K562 (cell line): ENCODE measurements around the gene ZNF598. TPM values are rescaled to one million over a fixed set of nuclear protein-coding genes. Genes with fewer than 3 reads are reported as not detected.

Source experiments
- ETV5 ChIP-seq: sonication (generic); formaldehyde crosslinking; IDR thresholded peaks from 2 replicates; pipeline ENCODE4 v1.4.0; 2020; ENCODE audit warnings: low read depth, mild to moderate bottlenecking, missing genetic modification reagents
- ETV6 ChIP-seq, 3 experiments: fragments of 150-350 bp in 1 of 3; sonication (generic) in 1 of 3; formaldehyde crosslinking in 1 of 3; IDR thresholded peaks; 2 replicates each; pipeline versions ENCODE4 v1.6.1 to v1.8.0; 2014 to 2022; ENCODE audit warnings: borderline replicate concordance in 2 of 3, low read depth in 2 of 3, antibody characterized with exemption in 1 of 3, low read length in 1 of 3, mild to moderate bottlenecking in 1 of 3, missing genetic modification reagents in 1 of 3
- KLF1 ChIP-seq: fragments of 450-650 bp; IDR thresholded peaks from 2 replicates; pipeline ENCODE4 v1.6.1; 2016; ENCODE audit warnings: missing genetic modification characterization, missing compliant biosample characterization
- MEIS2 ChIP-seq: fragments of 450-650 bp; IDR thresholded peaks from 2 replicates; pipeline ENCODE4 v1.6.1; 2014; ENCODE audit warnings: mild to moderate bottlenecking; ENCODE audit not compliant: partially characterized antibody
- PCBP1 ChIP-seq: fragments of 200-400 bp; formaldehyde crosslinking; IDR thresholded peaks from 2 replicates; pipeline ENCODE4 v1.6.1; 2018; ENCODE audit warnings: mild to moderate bottlenecking, low read depth, low read length; ENCODE audit not compliant: poor library complexity, severe bottlenecking
- REST ChIP-seq, 2 experiments: fragments of 450-650 bp; formaldehyde crosslinking in 1 of 2; IDR thresholded peaks; 2 replicates each; pipeline versions ENCODE4 v1.4.0 to v1.6.1; 2014 to 2020; ENCODE audit warnings: mild to moderate bottlenecking in 2 of 2, borderline replicate concordance in 1 of 2, low read depth in 1 of 2
- RFX7 ChIP-seq: fragments of 250-450 bp; sonication (Bioruptor Pico); IDR thresholded peaks from 2 replicates; pipeline ENCODE4 v1.5.1; 2021; ENCODE audit warnings: mild to moderate bottlenecking
- STAG1 ChIP-seq: sonication (generic); formaldehyde crosslinking; IDR thresholded peaks from 2 replicates; pipeline ENCODE4 v1.5.0; 2020; ENCODE audit warnings: missing genetic modification reagents, borderline replicate concordance
- TCF3 ChIP-seq: sonication (generic); formaldehyde crosslinking; IDR thresholded peaks from 2 replicates; pipeline ENCODE4 v1.4.0; 2020; ENCODE audit warnings: mild to moderate bottlenecking, missing genetic modification reagents
- ZBTB33 ChIP-seq: sonication (generic); formaldehyde crosslinking; IDR thresholded peaks from 2 replicates; pipeline ENCODE4 v1.8.1; 2023; ENCODE audit warnings: mild to moderate bottlenecking, missing genetic modification reagents
- ZNF224 ChIP-seq: sonication (generic); formaldehyde crosslinking; IDR thresholded peaks from 2 replicates; pipeline ENCODE4 v1.8.0; 2022; ENCODE audit warnings: mild to moderate bottlenecking, missing genetic modification reagents
- polyA plus RNA-seq, 8 experiments: library from polyadenylated mRNA; depleted of rRNA in 4 of 8; stranded (reverse) in 5 of 8; unstranded in 3 of 8; fragments of >200 nt; fragmentation: Nextera tagmentation in 2 of 8; fragmentation: Illumina TruSeq in 1 of 8; extraction: Ambion mirVana in 2 of 8; extraction: Trizol in 1 of 8; gene quantifications; 2 replicates each; pipeline versions ENCODE4 v1.2.1 to v1.2.3, GENCODE V29; 2011 to 2014; ENCODE audit warnings: inconsistent platforms in 1 of 8, missing spikeins in 1 of 8
- total RNA-seq, 7 experiments: library from RNA; depleted of rRNA in 6 of 7; stranded (reverse); fragments of >200 nt in 6 of 7; fragmentation: Illumina TruSeq in 2 of 7; extraction: Trizol in 2 of 7; gene quantifications; 2 replicates each; pipeline versions ENCODE4 v1.2.1 to v1.2.3, GENCODE V29; 2011 to 2021; ENCODE audit warnings: low replicate concordance in 1 of 7
- TF ChIP-seq, protein P1 (sequence below): sonication (generic); formaldehyde crosslinking; IDR thresholded peaks from 2 replicates; pipeline ENCODE4 v1.9.0; 2022; ENCODE audit warnings: mild to moderate bottlenecking, missing genetic modification reagents
- TF ChIP-seq, protein P2 (sequence below): sonication (generic); formaldehyde crosslinking; IDR thresholded peaks from 2 replicates; pipeline ENCODE4 v1.8.0; 2023; ENCODE audit warnings: mild to moderate bottlenecking, missing genetic modification reagents

The ZNF598 gene
- total and polyA plus RNA-seq, 9 of the 15 experiments (the other 6 are each of a cell fraction or from before 2014, with no cell fraction given) = 0.11 to 115 (median 29.6) TPM

- peak; percentile 89 for TF ChIP-seq REST (IDR thresholded peaks at IDR 0.05; ENCODE audit: borderline replicate concordance)
- TF ChIP-seq REST (CRISPR knock-in tag; IDR thresholded peaks at IDR 0.05; ENCODE audit: low read depth) = no peak
- TF ChIP-seq STAG1 (CRISPR knock-in tag) = peak; percentile 77; the same call in 1 of the 2 replicates
- peak; percentile 45 for TF ChIP-seq MEIS2
- TF ChIP-seq ETV5 (CRISPR knock-in tag) = peak; percentile 88
- TF ChIP-seq RFX7 (CRISPR knock-in tag) = no peak
- no peak for TF ChIP-seq ETV6 (IDR thresholded peaks at IDR 0.05; ENCODE audit: borderline replicate concordance in 1 of 2, low read depth in 2 of 2, low read length in 1 of 2)
- no peak for TF ChIP-seq ETV6 (CRISPR knock-in tag; IDR thresholded peaks at IDR 0.05; ENCODE audit: borderline replicate concordance)
- no peak for TF ChIP-seq TCF3
- no peak for TF ChIP-seq KLF1 (tag)
- TF ChIP-seq, protein P1, sequence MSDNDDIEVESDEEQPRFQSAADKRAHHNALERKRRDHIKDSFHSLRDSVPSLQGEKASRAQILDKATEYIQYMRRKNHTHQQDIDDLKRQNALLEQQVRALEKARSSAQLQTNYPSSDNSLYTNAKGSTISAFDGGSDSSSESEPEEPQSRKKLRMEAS = peak; percentile 68; the same call in 1 of the 2 replicates
- TF ChIP-seq, protein P2, sequence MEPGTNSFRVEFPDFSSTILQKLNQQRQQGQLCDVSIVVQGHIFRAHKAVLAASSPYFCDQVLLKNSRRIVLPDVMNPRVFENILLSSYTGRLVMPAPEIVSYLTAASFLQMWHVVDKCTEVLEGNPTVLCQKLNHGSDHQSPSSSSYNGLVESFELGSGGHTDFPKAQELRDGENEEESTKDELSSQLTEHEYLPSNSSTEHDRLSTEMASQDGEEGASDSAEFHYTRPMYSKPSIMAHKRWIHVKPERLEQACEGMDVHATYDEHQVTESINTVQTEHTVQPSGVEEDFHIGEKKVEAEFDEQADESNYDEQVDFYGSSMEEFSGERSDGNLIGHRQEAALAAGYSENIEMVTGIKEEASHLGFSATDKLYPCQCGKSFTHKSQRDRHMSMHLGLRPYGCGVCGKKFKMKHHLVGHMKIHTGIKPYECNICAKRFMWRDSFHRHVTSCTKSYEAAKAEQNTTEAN = 0 out of 2 replicates have a peak, but pooled peaks have one; percentile 33
- TF ChIP-seq ZBTB33 (CRISPR knock-in tag) = peak; percentile 63
- TF ChIP-seq PCBP1 = peak; percentile 28
- no peak for TF ChIP-seq ZNF224 (CRISPR knock-in tag)
Measured at GRCh38 chr16:2023092-2024031, 13.7 kb upstream of the ZNF598 start (continued).
